Left lobe of liver (tissue), 2 donors: Measurements from ENCODE around the gene TRIM73. TPM values are rescaled to one million over a fixed set of nuclear protein-coding genes. Genes with fewer than 3 reads are reported as not detected.
A peak's percentile ranks its signal among the peaks of the same experiment; 100 is the strongest.
"Not testable (repeated sequence)": the region's sequence is repeated elsewhere in the genome, so short reads cannot be mapped to it uniquely, and the experiment has no call there.

Source experiments
- ATAC-seq: fragments of 200-7000 bp; cut with Tn5 transposase; one replicate; pipeline ENCODE4 v1.9.1; 2020; ENCODE audit warnings: mild to moderate bottlenecking, moderate library complexity
- DNase-seq: peaks from one replicate; pipeline ENCODE4 v3.0.0-alpha.2; 2020; ENCODE audit warnings: low spot score
- total RNA-seq: library from RNA; stranded (reverse); gene quantifications from one replicate; pipeline ENCODE4 v1.2.1, GENCODE V29; 2021
- donor health status: DM: no; HTN: no; CAD: no; lungs with moderate emphysema.
- donor health status: DM: no; HTN: yes; CAD: no.

The TRIM73 gene
- total RNA-seq, 1 donor from 2014 or later = 4.2 TPM

GRCh38 chr7:75415428-75415817 lies 20.0 kb downstream of the TRIM73 start:
- ATAC-seq = peak; percentile 79

GRCh38 chr7:75415829-75416373 lies 20.5 kb downstream of the TRIM73 start:
- DNase-seq = not testable (repeated sequence)
- ATAC-seq = peak; percentile 44

More at GRCh38 chr7:75415428-75415817, 20.0 kb downstream of the TRIM73 start:
- peak; percentile 69 for DNase-seq

GRCh38 chr7:75416787-75417186 lies 21.4 kb downstream of the TRIM73 start:
- DNase-seq, ATAC-seq: not testable (repeated sequence)

- ATAC-seq = peak; percentile 42
- DNase-seq = not testable (repeated sequence)
Measured at GRCh38 chr7:75418292-75418858, 22.9 kb downstream of the TRIM73 start.

GRCh38 chr7:75419210-75419609 lies 23.8 kb downstream of the TRIM73 start:
- not testable (repeated sequence) for ATAC-seq, DNase-seq

- DNase-seq = not testable (repeated sequence)
- peak; percentile 6 for ATAC-seq
Measured at GRCh38 chr7:75419693-75420092, 24.3 kb downstream of the TRIM73 start.

- not testable (repeated sequence) for ATAC-seq, DNase-seq
Measured at GRCh38 chr7:75420152-75420551, 24.7 kb downstream of the TRIM73 start.

GRCh38 chr7:75421798-75422710 lies 26.6 kb downstream of the TRIM73 start:
- not testable (repeated sequence) for DNase-seq, ATAC-seq

GRCh38 chr7:75423481-75423880 lies 28.1 kb downstream of the TRIM73 start:
- not testable (repeated sequence) for DNase-seq

GRCh38 chr7:75439000-75439399 lies 43.6 kb downstream of the TRIM73 start:
- DNase-seq, ATAC-seq: not testable (repeated sequence)

More at GRCh38 chr7:75423481-75423880, 28.1 kb downstream of the TRIM73 start:
- not testable (repeated sequence) for ATAC-seq

- ATAC-seq = peak; percentile 72
- not testable (repeated sequence) for DNase-seq
Measured at GRCh38 chr7:75442101-75442464, 46.7 kb downstream of the TRIM73 start.

GRCh38 chr7:75442465-75443111 lies 47.2 kb downstream of the TRIM73 start:
- ATAC-seq = peak; percentile 96
- not testable (repeated sequence) for DNase-seq

- not testable (repeated sequence) for DNase-seq, ATAC-seq
Measured at GRCh38 chr7:75449946-75450345, 54.5 kb downstream of the TRIM73 start.

GRCh38 chr7:75452494-75452955 lies 57.1 kb downstream of the TRIM73 start:
- ATAC-seq = peak; percentile 96
- DNase-seq = not testable (repeated sequence)

Other genes starting within 250 kb of the TRIM73 start
- gene POM121C, start 90.7 kb downstream of the TRIM73 start, total RNA-seq = 18.2 TPM
- not detected for gene SPDYE5, start 96.7 kb downstream of the TRIM73 start, total RNA-seq